PFSK-1 (cell line): ENCODE data around the gene COG1.

Source experiments
- FOXP2 ChIP-seq: optimal IDR thresholded peaks from 2 replicates; pipeline ENCODE3; 2011; ENCODE audit warnings: borderline replicate concordance, control low read depth, inconsistent platforms; ENCODE audit not compliant: insufficient read depth; ENCODE audit errors: extremely low read length, extremely low read depth
- POLR2AphosphoS5 ChIP-seq: IDR thresholded peaks from 2 replicates; pipeline ENCODE4 v1.6.1; 2012; ENCODE audit warnings: low read depth, mild to moderate bottlenecking, control low read depth, low read length, moderate library complexity
- REST ChIP-seq, 2 experiments: IDR thresholded peaks; 2 replicates each; pipeline versions ENCODE4 v1.6.1 to v1.8.0; 2011 to 2012; ENCODE audit warnings: low read depth in 2 of 2, low read length in 2 of 2, control low read depth in 1 of 2, inconsistent platforms in 1 of 2, mild to moderate bottlenecking in 1 of 2, moderate library complexity in 1 of 2; ENCODE audit not compliant: insufficient read depth in 1 of 2
- SIN3A ChIP-seq: IDR thresholded peaks from 2 replicates; pipeline ENCODE4 v1.6.1; 2012; ENCODE audit warnings: mild to moderate bottlenecking, low read length, moderate library complexity, borderline replicate concordance; ENCODE audit not compliant: insufficient read depth
- TAF1 ChIP-seq: IDR thresholded peaks from 2 replicates; pipeline ENCODE4 v1.6.1; 2012; ENCODE audit warnings: low read length, control low read depth, borderline replicate concordance; ENCODE audit not compliant: insufficient read depth

The COG1 gene

GRCh38 chr17:73250851-73251640 is 58.2 kb downstream of the COG1 start:
- TF ChIP-seq TAF1 (no peak), POLR2AphosphoS5 (no peak), SIN3A (no peak), REST (IDR thresholded peaks at IDR 0.05; ENCODE audit: insufficient read depth in 1 of 2, low read depth in 2 of 2, low read length in 2 of 2) (no peak), FOXP2 (no peak)

- TF ChIP-seq REST (IDR thresholded peaks at IDR 0.05; ENCODE audit: insufficient read depth in 1 of 2, low read depth in 2 of 2, low read length in 2 of 2) (no peak), FOXP2 (no peak), SIN3A (no peak), TAF1 (no peak), POLR2AphosphoS5 (no peak)
Measured at GRCh38 chr17:73251871-73252270, 59.0 kb downstream of the COG1 start.

GRCh38 chr17:73255671-73256181 is 62.9 kb downstream of the COG1 start:
- no peak for TF ChIP-seq POLR2AphosphoS5
- TF ChIP-seq TAF1 = no peak
- peak; percentile 56 for TF ChIP-seq FOXP2

- TF ChIP-seq REST (IDR thresholded peaks at IDR 0.05; ENCODE audit: insufficient read depth in 1 of 2, low read depth in 2 of 2, low read length in 2 of 2) (no peak), POLR2AphosphoS5 (no peak), SIN3A (no peak), FOXP2 (no peak)
Measured at GRCh38 chr17:73256220-73256619, 63.4 kb downstream of the COG1 start.

GRCh38 chr17:73257516-73257915 is 64.7 kb downstream of the COG1 start:
- TF ChIP-seq POLR2AphosphoS5 (no peak), REST (IDR thresholded peaks at IDR 0.05; ENCODE audit: insufficient read depth in 1 of 2, low read depth in 2 of 2, low read length in 2 of 2) (no peak), SIN3A (no peak), TAF1 (no peak), FOXP2 (no peak)
